ENCODE measurements around the gene DBH.

DNA sequence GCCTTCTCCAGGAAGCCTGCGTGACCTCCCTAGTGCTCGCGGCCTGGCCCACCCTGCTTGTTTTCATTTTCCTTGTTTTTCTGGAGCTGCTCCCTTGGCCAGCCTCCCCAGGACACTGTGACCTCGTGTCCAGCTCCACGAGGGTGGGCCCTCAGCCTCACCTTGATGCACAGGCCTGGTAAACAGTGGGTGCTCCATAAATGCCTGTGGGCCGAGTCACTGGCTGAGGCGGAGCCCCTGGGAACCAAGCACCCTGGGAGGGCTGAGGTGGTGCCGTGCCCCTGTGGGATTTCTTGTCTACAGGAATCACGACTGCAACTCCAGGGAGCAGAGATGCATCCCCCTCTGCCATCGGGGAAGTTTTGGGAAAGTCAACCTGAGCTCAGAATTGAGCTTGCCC, 44.2 kb upstream of the DBH start:
- TF ChIP-seq EZH2 (IDR thresholded peaks at IDR 0.05): no peak
- no peak for TF ChIP-seq POLR2AphosphoS5 (IDR thresholded peaks at IDR 0.05; ENCODE audit: borderline replicate concordance, low read depth, low read length)
- TF ChIP-seq FOXP2 (optimal IDR thresholded peaks at IDR 0.05; ENCODE audit: control extremely low read depth, extremely low read length, insufficient read depth): no peak

All from SK-N-MC (cell line).